Endothelial cell of umbilical vein (primary cell): ENCODE measurements around the gene FRYL. TPM values are rescaled to one million over a fixed set of nuclear protein-coding genes. Genes with fewer than 3 reads are reported as not detected.

Source experiments
- BruUV-seq: library from RNA; stranded (reverse); fragments of 400-500 nt; replicated peaks from 2 replicates; lab custom pipeline; 2021; lab: Mats Ljungman, UMichigan
- CTCF ChIA-PET: fragments of 300-600, 350-600 bp; sonication (Branson Sonifier 250); formaldehyde crosslinking; loops from one replicate; lab custom pipeline; 2021; ENCODE audit warnings: antibody characterized with exemption, inconsistent platforms; lab: Charles Lee
- POLR2A ChIA-PET: fragments of 300-600, 350-600 bp; sonication (Branson Sonifier 250); formaldehyde crosslinking; loops from one replicate; lab custom pipeline; 2021; ENCODE audit warnings: antibody characterized with exemption, inconsistent platforms; lab: Charles Lee
- DNase-seq: peaks from one replicate; pipeline ENCODE4 v3.0.0-alpha.2; 2011; ENCODE audit warnings: low read depth, low spot score
- FAIRE-seq: peaks from 2 replicates; lab custom pipeline; 2011; peaks lifted over from hg19 to GRCh38; lab: Jason Lieb, UNC
- H2AFZ ChIP-seq: 2 replicates; pipeline ENCODE4 v1.6.0; 2012; ENCODE audit warnings: low read depth, low read length, control low read depth, inconsistent platforms
- H3K27ac ChIP-seq: 2 replicates; pipeline ENCODE4 v1.5.1; 2011; ENCODE audit warnings: low read depth, mild to moderate bottlenecking, control low read depth, low read length, moderate library complexity; ENCODE audit not compliant: insufficient read depth
- H3K27me3 ChIP-seq, 2 experiments: 2 replicates each; pipeline versions ENCODE4 v1.6.0 to v1.6.1; 2011; ENCODE audit warnings: low read length in 2 of 2, mixed read lengths in 1 of 2; ENCODE audit not compliant: control insufficient read depth in 2 of 2, insufficient read depth in 2 of 2
- H3K36me3 ChIP-seq, 2 experiments: 2 replicates in 1 of 2; 3 replicates in 1 of 2; pipeline ENCODE4 v1.5.1; 2011; ENCODE audit warnings: low read length in 2 of 2, mild to moderate bottlenecking in 1 of 2, moderate library complexity in 1 of 2; ENCODE audit not compliant: control insufficient read depth in 2 of 2, insufficient read depth in 2 of 2; ENCODE audit errors: extremely low read depth in 1 of 2
- H3K4me1 ChIP-seq: 3 replicates; pipeline ENCODE4 v1.5.1; 2011; ENCODE audit warnings: mild to moderate bottlenecking, low read length; ENCODE audit not compliant: control insufficient read depth, insufficient read depth; ENCODE audit errors: extremely low read depth
- H3K4me2 ChIP-seq: 2 replicates; pipeline ENCODE4 v1.6.1; 2011; ENCODE audit warnings: low read length, control low read depth, mixed read lengths; ENCODE audit not compliant: insufficient read depth
- H3K4me3 ChIP-seq, 3 experiments: fragments of 200-600 bp in 1 of 3; sonication (generic), shearing (Covaris generic) in 1 of 3; replicated peaks in 1 of 3; 2 replicates each; pipeline ENCODE4 v1.5.1; 2011 to 2016; ENCODE audit warnings: control low read depth in 3 of 3, low read length in 3 of 3, mild to moderate bottlenecking in 2 of 3, inconsistent platforms in 1 of 3, low read depth in 1 of 3, moderate library complexity in 1 of 3; ENCODE audit not compliant: insufficient read depth in 1 of 3
- H3K79me2 ChIP-seq: 2 replicates; pipeline ENCODE4 v1.6.0; 2012; ENCODE audit warnings: low read length, inconsistent platforms; ENCODE audit not compliant: control insufficient read depth, insufficient read depth
- H3K9ac ChIP-seq: replicated peaks from 2 replicates; pipeline ENCODE3; 2011; ENCODE audit warnings: low read length, control low read depth; ENCODE audit not compliant: insufficient read depth; ENCODE audit errors: extremely low read depth
- H3K9me1 ChIP-seq: replicated peaks from 3 replicates; pipeline ENCODE4 v1.6.0; 2011; ENCODE audit warnings: mild to moderate bottlenecking, low read length; ENCODE audit not compliant: control insufficient read depth, insufficient read depth; ENCODE audit errors: extremely low read depth
- H3K9me3 ChIP-seq: replicated peaks from 2 replicates; pipeline ENCODE4 v1.5.1; 2012; ENCODE audit warnings: low read length, inconsistent platforms; ENCODE audit not compliant: control insufficient read depth, insufficient read depth
- H4K20me1 ChIP-seq: replicated peaks from 2 replicates; pipeline ENCODE3; 2011; ENCODE audit warnings: mild to moderate bottlenecking, low read length; ENCODE audit not compliant: control insufficient read depth, insufficient read depth; ENCODE audit errors: extremely low read depth
- EZH2 ChIP-seq: IDR thresholded peaks from 2 replicates; pipeline ENCODE4 v1.6.1; 2012; ENCODE audit warnings: borderline replicate concordance, low read depth, mild to moderate bottlenecking, moderate library complexity, low read length, inconsistent platforms; ENCODE audit not compliant: severe bottlenecking
- FOS ChIP-seq: IDR thresholded peaks from 2 replicates; pipeline ENCODE4 v1.6.1; 2011; ENCODE audit warnings: mild to moderate bottlenecking, low read length, moderate library complexity, borderline replicate concordance; ENCODE audit not compliant: insufficient read depth
- GATA2 ChIP-seq: IDR thresholded peaks from 2 replicates; pipeline ENCODE4 v1.7.0; 2011; ENCODE audit warnings: low read depth, mild to moderate bottlenecking, moderate library complexity, mixed read lengths, low read length; ENCODE audit not compliant: insufficient read length, insufficient read depth
- JUN ChIP-seq: IDR thresholded peaks from 2 replicates; pipeline ENCODE4 v1.6.1; 2011; ENCODE audit warnings: borderline replicate concordance, low read depth; ENCODE audit not compliant: insufficient read length, insufficient read depth
- MYC ChIP-seq: IDR thresholded peaks from one replicate; pipeline ENCODE4 v1.6.1; 2011; ENCODE audit warnings: mild to moderate bottlenecking, low read depth, low read length
- POLR2A ChIP-seq: IDR thresholded peaks from 2 replicates; pipeline ENCODE4 v1.6.1; 2012; ENCODE audit warnings: low read depth, mild to moderate bottlenecking, control low read depth, low read length
- POLR2AphosphoS5 ChIP-seq: IDR thresholded peaks from 2 replicates; pipeline ENCODE4 v1.6.1; 2012; ENCODE audit warnings: low read depth, mild to moderate bottlenecking, control low read depth, low read length, moderate library complexity; ENCODE audit not compliant: insufficient read depth
- dilution Hi-C: fragments of 300-500 bp; cut with MboI; formaldehyde crosslinking; loops from one replicate; pipeline ENCODE4 v1.15.0; 2019; ENCODE audit warnings: low sequenced_read_pairs; ENCODE audit not compliant: extremely low pct_ligation_motif_present
- intact Hi-C: fragments of 100-400 bp; cut with micrococcal nuclease; formaldehyde crosslinking; loops from one replicate; pipeline ENCODE4 v1.10.0; 2022
- polyA plus RNA-seq, 4 experiments: library from polyadenylated mRNA; depleted of rRNA in 3 of 4; stranded (reverse) in 3 of 4; unstranded in 1 of 4; fragments of >200 nt; gene quantifications; 2 replicates each; pipeline versions ENCODE4 v1.2.1 to v1.2.3, GENCODE V29; 2011 to 2012; ENCODE audit warnings: missing spikeins in 1 of 4
- total RNA-seq: library from RNA; stranded (reverse); gene quantifications from 2 replicates; pipeline ENCODE4 v1.2.3, GENCODE V29; 2021
- TF ChIP-seq, protein P1 (sequence below): IDR thresholded peaks from 2 replicates; pipeline ENCODE4 v1.6.1; 2011; ENCODE audit not compliant: insufficient read depth, insufficient read length
- TF ChIP-seq, protein P2 (sequence below), 2 donors: IDR thresholded peaks; 1 replicate in 1 of 2; 2 replicates in 1 of 2; pipeline ENCODE4 v1.5.1; 2011; ENCODE audit warnings: low read length in 2 of 2, mild to moderate bottlenecking in 2 of 2, moderate library complexity in 2 of 2, control low read depth in 1 of 2, inconsistent platforms in 1 of 2, low read depth in 1 of 2; ENCODE audit not compliant: insufficient read depth in 1 of 2; ENCODE audit errors: extremely low read depth in 1 of 2

FRYL gene
- total and polyA plus RNA-seq, 2 donors (not counting 3 experiments of a cell fraction or from before 2014, with no cell fraction given) = 17.0 to 84.9 TPM

DNA sequence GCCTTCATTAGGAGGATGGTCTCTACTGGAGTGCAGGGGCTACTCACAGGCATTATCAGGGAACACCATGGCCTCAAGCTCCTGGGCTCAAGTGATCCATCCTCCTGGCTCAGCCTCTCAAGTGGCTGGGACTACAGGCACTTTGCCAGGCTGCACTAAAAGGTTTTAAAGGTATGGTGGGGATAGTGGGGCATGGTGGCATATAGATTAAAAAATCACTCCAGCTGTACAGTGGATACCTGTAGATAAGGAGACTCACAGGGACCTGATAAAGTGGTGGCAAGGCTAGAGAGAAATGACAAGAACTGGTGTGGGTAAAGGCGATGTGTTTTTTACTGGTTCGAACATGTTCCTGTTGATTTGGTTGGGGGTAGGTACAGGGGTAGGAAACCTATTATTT, 284.1 kb downstream of the FRYL start:
- dilution Hi-C loops (no loop called here), intact Hi-C loops (no loop called here)
- H3K27ac ChIP-seq = no peak overlapping the region
- no peak overlapping the region for H2AFZ ChIP-seq
- ChIA-PET POLR2A (no interaction called here), CTCF (no interaction called here)
- FAIRE-seq (no peak), DNase-seq (no peak)
- no peak for TF ChIP-seq EZH2
- no peak for TF ChIP-seq GATA2
- no peak for TF ChIP-seq FOS
- TF ChIP-seq, protein P1, sequence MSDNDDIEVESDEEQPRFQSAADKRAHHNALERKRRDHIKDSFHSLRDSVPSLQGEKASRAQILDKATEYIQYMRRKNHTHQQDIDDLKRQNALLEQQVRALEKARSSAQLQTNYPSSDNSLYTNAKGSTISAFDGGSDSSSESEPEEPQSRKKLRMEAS = no peak
- TF ChIP-seq, protein P2, sequence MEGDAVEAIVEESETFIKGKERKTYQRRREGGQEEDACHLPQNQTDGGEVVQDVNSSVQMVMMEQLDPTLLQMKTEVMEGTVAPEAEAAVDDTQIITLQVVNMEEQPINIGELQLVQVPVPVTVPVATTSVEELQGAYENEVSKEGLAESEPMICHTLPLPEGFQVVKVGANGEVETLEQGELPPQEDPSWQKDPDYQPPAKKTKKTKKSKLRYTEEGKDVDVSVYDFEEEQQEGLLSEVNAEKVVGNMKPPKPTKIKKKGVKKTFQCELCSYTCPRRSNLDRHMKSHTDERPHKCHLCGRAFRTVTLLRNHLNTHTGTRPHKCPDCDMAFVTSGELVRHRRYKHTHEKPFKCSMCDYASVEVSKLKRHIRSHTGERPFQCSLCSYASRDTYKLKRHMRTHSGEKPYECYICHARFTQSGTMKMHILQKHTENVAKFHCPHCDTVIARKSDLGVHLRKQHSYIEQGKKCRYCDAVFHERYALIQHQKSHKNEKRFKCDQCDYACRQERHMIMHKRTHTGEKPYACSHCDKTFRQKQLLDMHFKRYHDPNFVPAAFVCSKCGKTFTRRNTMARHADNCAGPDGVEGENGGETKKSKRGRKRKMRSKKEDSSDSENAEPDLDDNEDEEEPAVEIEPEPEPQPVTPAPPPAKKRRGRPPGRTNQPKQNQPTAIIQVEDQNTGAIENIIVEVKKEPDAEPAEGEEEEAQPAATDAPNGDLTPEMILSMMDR (IDR thresholded peaks at IDR 0.05; ENCODE audit: extremely low read depth in 1 of 2, insufficient read depth in 1 of 2, low read depth in 1 of 2, low read length in 2 of 2) = no peak
- TF ChIP-seq JUN = no peak
- TF ChIP-seq MYC = no peak
- no peak for TF ChIP-seq POLR2A
- no peak for TF ChIP-seq POLR2AphosphoS5
- H3K9ac ChIP-seq = no peak overlapping the region
- no peaks in the 10 kb centered on the region for H3K9me1 ChIP-seq
- no peaks in the 10 kb centered on the region for H3K4me1 ChIP-seq
- H3K4me3 ChIP-seq = no peak overlapping the region
- H3K4me2 ChIP-seq = no peak overlapping the region
- peaks cover 14 to 21% of the 10 kb centered on the region in 2 experiments for H3K27me3 ChIP-seq
- no TSS peak for BruUV-seq
- no peaks in the 10 kb centered on the region for H3K9me3 ChIP-seq
- no peaks in the 10 kb centered on the region for H4K20me1 ChIP-seq
- H3K36me3 ChIP-seq = peaks cover 4 to 7% of the 10 kb centered on the region in 2 experiments
- no peaks in the 10 kb centered on the region for H3K79me2 ChIP-seq
